ENCODE results near the gene DMPK. TPM values are rescaled to one million over a fixed set of nuclear protein-coding genes. Genes with fewer than 3 reads are reported as not detected.
A peak's percentile ranks its signal among the peaks of the same experiment; 100 is the strongest.

Gene DMPK, protein sequence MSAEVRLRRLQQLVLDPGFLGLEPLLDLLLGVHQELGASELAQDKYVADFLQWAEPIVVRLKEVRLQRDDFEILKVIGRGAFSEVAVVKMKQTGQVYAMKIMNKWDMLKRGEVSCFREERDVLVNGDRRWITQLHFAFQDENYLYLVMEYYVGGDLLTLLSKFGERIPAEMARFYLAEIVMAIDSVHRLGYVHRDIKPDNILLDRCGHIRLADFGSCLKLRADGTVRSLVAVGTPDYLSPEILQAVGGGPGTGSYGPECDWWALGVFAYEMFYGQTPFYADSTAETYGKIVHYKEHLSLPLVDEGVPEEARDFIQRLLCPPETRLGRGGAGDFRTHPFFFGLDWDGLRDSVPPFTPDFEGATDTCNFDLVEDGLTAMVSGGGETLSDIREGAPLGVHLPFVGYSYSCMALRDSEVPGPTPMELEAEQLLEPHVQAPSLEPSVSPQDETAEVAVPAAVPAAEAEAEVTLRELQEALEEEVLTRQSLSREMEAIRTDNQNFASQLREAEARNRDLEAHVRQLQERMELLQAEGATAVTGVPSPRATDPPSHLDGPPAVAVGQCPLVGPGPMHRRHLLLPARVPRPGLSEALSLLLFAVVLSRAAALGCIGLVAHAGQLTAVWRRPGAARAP
- total RNA-seq (10 to 100 TPM; 31.4 to 46.4 (median 36.9) TPM), total RNA-seq (4.8 to 17.4 (median 11.3) reads per million in 29 experiments)
- total RNA-seq (2013) = 11.3 TPM

DNA sequence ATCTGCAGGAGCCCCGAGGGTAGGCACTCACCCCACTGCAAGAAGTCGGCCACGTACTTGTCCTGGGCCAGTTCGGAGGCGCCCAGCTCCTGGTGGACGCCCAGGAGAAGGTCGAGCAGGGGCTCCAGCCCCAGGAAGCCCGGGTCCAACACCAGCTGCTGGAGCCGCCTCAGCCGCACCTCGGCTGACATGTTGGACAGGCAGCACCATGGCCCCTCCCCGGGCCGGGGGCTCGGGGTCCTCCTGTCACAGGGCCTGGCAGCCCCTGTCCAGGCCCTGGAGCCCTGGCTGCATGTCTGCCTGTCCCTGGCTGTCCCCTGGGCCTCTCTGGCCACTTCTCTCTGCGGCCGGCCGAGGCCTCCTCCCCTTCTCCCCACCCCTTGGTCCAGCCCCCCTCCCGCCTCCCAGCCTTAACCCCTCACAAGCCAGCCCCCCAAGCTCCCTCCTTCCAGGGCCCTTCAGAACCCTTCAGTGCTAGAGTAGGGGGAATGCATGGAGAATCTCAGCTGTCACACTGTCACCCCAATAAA is at the start of gene DMPK:
Gene DMPK (minus strand): TSS at position 329 of the 530 bp plus-strand sequence. CDS start 138 bp downstream, at position 191.
- Mint-ChIP-seq H3K27me3 (peaks cover 13 to 25% of the 10 kb centered on the region in 2 donors), H3K4me1 (peaks cover 21 to 23% (median 21%) of the 10 kb centered on the region in 3 donors), H3K9me3 (no peaks in the 10 kb centered on the region), H3K36me3 (peaks cover 20% of the 10 kb centered on the region), H3K27ac (no peak within 1 kb of the TSS), H3K4me3 (no peak within 1 kb of the TSS)
- no peak for DNase-seq
- H3K4me3 ChIP-seq (ENCODE audit: control insufficient read depth in 1 of 2, extremely low read depth in 1 of 2, low read length in 1 of 2) = no peak within 1 kb of the TSS
- ATAC-seq (replicated peaks in 1 of 4) = no peak
- no peak within 1 kb of the TSS for H3K27ac ChIP-seq (ENCODE audit: low read length)
- WGBS (ENCODE audit: insufficient coverage) = 68% methylated on average over 14 of the region's 18 CpGs
- ChIA-PET CTCF (interaction anchor here (0.5 to 1.5 kb wide), 7 partner anchors 11 to 691 kb away, joined by 3 to 6 read pairs (median 4); partner anchors contain the start of gene SIX5 (in 1 of the 2)), POLR2A (interaction anchor here in 1 of 2 donors (0.6 kb wide), 2 partner anchors 37 to 75 kb away, joined by 3 to 5 read pairs; no protein-coding TSS in a partner anchor)
- peaks cover 7 to 14% of the 10 kb centered on the region in 2 donors for H3K36me3 ChIP-seq (ENCODE audit: control insufficient read depth in 2 of 2, extremely low read depth in 1 of 2, insufficient read depth in 1 of 2, low read length in 1 of 2)
- H3K4me1 ChIP-seq (ENCODE audit: control insufficient read depth in 1 of 2, extremely low read depth in 1 of 2, insufficient read depth in 2 of 2, low read length in 2 of 2) = peaks cover 0 to 21% of the 10 kb centered on the region in 2 experiments
- peaks cover 0 to 75% of the 10 kb centered on the region in 2 experiments for H3K27me3 ChIP-seq (replicated peaks in 1 of 2; ENCODE audit: control insufficient read depth in 2 of 2, extremely low read depth in 1 of 2, insufficient read depth in 2 of 2, low read length in 1 of 2)
- H3K9me3 ChIP-seq = no peaks in the 10 kb centered on the region

DNA sequence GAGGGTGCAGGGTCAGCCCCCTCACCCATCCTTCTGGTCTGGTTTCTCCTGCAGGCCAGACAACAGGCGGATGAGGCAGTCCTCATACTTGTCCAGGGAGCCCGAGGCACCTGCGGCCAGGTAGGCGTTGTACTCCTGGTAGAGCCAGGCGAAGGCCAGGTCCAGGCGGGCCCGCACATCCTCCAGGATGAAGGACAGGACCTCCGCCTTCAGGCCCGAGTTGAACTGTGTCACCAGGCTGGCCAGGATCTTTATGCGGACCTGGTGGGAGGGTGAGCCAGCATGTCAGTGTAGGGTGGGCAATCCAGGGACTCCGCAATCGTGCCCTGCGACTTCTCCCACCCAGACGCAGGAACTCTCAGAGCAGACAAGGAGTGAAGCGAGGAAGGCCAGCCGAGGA is 46.7 kb upstream of the DMPK start:
- peaks cover 25 to 90% of the 10 kb centered on the region in 2 donors for H3K36me3 ChIP-seq (ENCODE audit: control insufficient read depth in 2 of 2, extremely low read depth in 1 of 2, insufficient read depth in 1 of 2, low read length in 1 of 2)
- no peak for ATAC-seq (replicated peaks in 1 of 4)
- 96% methylated on average over 11 of the region's 16 CpGs for WGBS (ENCODE audit: insufficient coverage)
- DNase-seq = no peak
- H3K36me3 Mint-ChIP-seq = peaks cover 54% of the 10 kb centered on the region
- ChIA-PET POLR2A (no interaction called here), CTCF (no interaction called here)
- no peak overlapping the region for H3K4me3 ChIP-seq (ENCODE audit: control insufficient read depth in 1 of 2, extremely low read depth in 1 of 2, low read length in 1 of 2)
- no peaks in the 10 kb centered on the region for H3K9me3 Mint-ChIP-seq
- H3K4me3 Mint-ChIP-seq = no peak overlapping the region
- no peak overlapping the region for H3K27ac ChIP-seq (ENCODE audit: low read length)
- H3K27me3 ChIP-seq (replicated peaks in 1 of 2; ENCODE audit: control insufficient read depth in 2 of 2, extremely low read depth in 1 of 2, insufficient read depth in 2 of 2, low read length in 1 of 2) = no peaks in the 10 kb centered on the region
- no peaks in the 10 kb centered on the region for H3K4me1 ChIP-seq (ENCODE audit: control insufficient read depth in 1 of 2, extremely low read depth in 1 of 2, insufficient read depth in 2 of 2, low read length in 2 of 2)
- no peaks in the 10 kb centered on the region for H3K27me3 Mint-ChIP-seq
- peak overlapping the region in 1 of 2 donors; percentile 36 for H3K27ac Mint-ChIP-seq
- peaks cover 0 to 5% (median 0%) of the 10 kb centered on the region in 3 donors for H3K4me1 Mint-ChIP-seq
- no peaks in the 10 kb centered on the region for H3K9me3 ChIP-seq

DNA sequence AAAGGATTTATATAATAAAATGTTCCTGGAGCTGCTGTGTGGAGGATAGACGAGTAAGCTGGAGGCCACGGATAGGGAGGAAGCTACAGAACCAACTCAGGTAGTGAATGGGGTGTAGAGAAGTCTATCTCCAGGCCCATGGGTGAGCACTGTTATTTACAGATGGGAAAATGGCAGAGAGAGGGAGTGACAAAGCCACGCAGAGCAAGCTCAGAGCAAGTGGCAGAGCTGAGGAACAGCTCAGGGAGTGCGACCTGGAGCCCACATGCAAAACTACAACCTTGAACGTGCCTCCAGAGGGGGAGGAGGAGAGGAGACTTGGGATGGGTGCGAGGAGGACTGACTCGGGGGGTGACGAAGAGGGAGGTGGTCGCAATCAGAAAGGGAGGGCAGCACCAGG is 46.2 kb upstream of the DMPK start:
- H3K27ac ChIP-seq (ENCODE audit: low read length) = no peak overlapping the region
- no peaks in the 10 kb centered on the region for H3K27me3 ChIP-seq (replicated peaks in 1 of 2; ENCODE audit: control insufficient read depth in 2 of 2, extremely low read depth in 1 of 2, insufficient read depth in 2 of 2, low read length in 1 of 2)
- Mint-ChIP-seq H3K4me1 (peaks cover 0 to 5% (median 0%) of the 10 kb centered on the region in 3 donors), H3K4me3 (no peak overlapping the region), H3K9me3 (no peaks in the 10 kb centered on the region), H3K36me3 (peaks cover 54% of the 10 kb centered on the region), H3K27ac (no peak overlapping the region), H3K27me3 (no peaks in the 10 kb centered on the region)
- 92% methylated on average over 8 of the region's 9 CpGs for WGBS (ENCODE audit: insufficient coverage)
- no peaks in the 10 kb centered on the region for H3K4me1 ChIP-seq (ENCODE audit: control insufficient read depth in 1 of 2, extremely low read depth in 1 of 2, insufficient read depth in 2 of 2, low read length in 2 of 2)
- ChIA-PET POLR2A (no interaction called here), CTCF (no interaction called here)
- ATAC-seq (replicated peaks in 1 of 4) (no peak), DNase-seq (no peak)
- no peaks in the 10 kb centered on the region for H3K9me3 ChIP-seq
- H3K36me3 ChIP-seq (ENCODE audit: control insufficient read depth in 2 of 2, extremely low read depth in 1 of 2, insufficient read depth in 1 of 2, low read length in 1 of 2) = peaks cover 25 to 89% of the 10 kb centered on the region in 2 donors
- no peak overlapping the region for H3K4me3 ChIP-seq (ENCODE audit: control insufficient read depth in 1 of 2, extremely low read depth in 1 of 2, low read length in 1 of 2)

DNA sequence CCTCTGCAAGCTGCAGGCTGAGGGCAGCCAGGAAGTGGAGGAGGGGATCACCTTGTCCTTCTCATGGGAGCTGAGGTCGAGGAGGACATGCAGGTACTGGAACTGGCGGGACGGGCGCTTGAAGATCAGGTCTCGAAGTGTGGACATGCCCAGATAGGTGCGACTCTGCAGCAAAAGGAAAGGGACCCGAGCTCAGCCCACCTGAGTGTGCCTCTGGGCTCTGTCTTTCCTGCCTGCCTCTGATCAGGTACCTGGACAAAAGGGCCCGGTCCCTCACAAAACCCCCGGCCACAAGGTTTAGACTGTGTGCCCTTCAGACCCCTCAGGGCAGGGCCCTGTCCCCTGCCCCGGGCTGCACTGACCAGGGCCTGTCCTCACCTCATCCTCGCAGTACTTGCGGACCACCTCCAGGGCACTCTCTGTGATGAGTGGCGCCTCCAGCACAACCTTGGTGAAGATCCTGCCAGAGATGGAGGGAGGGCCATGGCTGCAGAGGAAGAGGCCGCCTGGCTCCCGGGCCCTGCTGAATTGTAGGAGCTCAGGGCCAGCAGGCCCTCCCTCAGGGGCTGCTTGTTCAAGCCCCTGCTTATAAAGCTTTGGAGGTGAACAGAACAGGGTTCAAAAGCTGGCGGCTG is 45.3 kb upstream of the DMPK start:
- no peaks in the 10 kb centered on the region for H3K27me3 Mint-ChIP-seq
- Histone ChIP-seq H3K4me1 (ENCODE audit: control insufficient read depth in 1 of 2, extremely low read depth in 1 of 2, insufficient read depth in 2 of 2, low read length in 2 of 2) (no peaks in the 10 kb centered on the region), H3K27ac (ENCODE audit: low read length) (no peak overlapping the region), H3K9me3 (no peaks in the 10 kb centered on the region), H3K36me3 (ENCODE audit: control insufficient read depth in 2 of 2, extremely low read depth in 1 of 2, insufficient read depth in 1 of 2, low read length in 1 of 2) (peaks cover 25 to 92% of the 10 kb centered on the region in 2 donors), H3K27me3 (replicated peaks in 1 of 2; ENCODE audit: control insufficient read depth in 2 of 2, extremely low read depth in 1 of 2, insufficient read depth in 2 of 2, low read length in 1 of 2) (no peaks in the 10 kb centered on the region), H3K4me3 (ENCODE audit: control insufficient read depth in 1 of 2, extremely low read depth in 1 of 2, low read length in 1 of 2) (no peak overlapping the region)
- DNase-seq (no peak), ATAC-seq (replicated peaks in 1 of 4) (no peak)
- H3K4me3 Mint-ChIP-seq = no peak overlapping the region
- ChIA-PET CTCF (no interaction called here), POLR2A (interaction anchor here in 1 of 2 donors (0.5 kb wide), 1 partner anchor 176 kb away, joined by 3 read pairs; no protein-coding TSS in a partner anchor)
- peaks cover 53% of the 10 kb centered on the region for H3K36me3 Mint-ChIP-seq
- H3K9me3 Mint-ChIP-seq = no peaks in the 10 kb centered on the region
- WGBS (ENCODE audit: insufficient coverage) = 95% methylated on average over 16 of the region's 16 CpGs
- no peak overlapping the region for H3K27ac Mint-ChIP-seq
- peaks cover 0 to 5% (median 0%) of the 10 kb centered on the region in 3 donors for H3K4me1 Mint-ChIP-seq

DNA sequence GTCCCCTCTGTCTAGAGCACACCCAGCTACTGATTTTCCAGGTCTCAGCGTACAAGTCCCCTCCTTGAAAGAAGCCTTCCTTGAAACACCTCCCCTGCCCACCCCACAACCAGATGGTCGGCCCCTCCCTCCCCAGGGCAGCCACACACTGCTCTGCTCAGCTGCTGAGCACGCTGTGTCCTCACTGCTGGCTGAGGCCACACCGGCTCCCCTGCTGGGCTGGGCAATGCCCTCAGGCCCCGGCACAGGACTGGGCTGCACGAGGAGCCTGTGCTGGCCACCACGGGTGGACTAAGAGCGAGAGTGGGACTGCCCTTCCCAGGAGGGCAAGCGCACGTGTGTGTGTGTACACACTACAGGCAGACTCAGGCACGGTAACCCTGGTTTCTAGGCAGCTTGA is 44.6 kb upstream of the DMPK start:
- H3K9me3 Mint-ChIP-seq = no peaks in the 10 kb centered on the region
- CTCF ChIA-PET = interaction anchor here in 1 of 2 donors (0.6 kb wide), 1 partner anchor 834 kb away, joined by 4 read pairs; the partner anchor contains the start of gene DACT3
- peaks cover 0 to 5% (median 0%) of the 10 kb centered on the region in 3 donors for H3K4me1 Mint-ChIP-seq
- H3K27me3 Mint-ChIP-seq = no peaks in the 10 kb centered on the region
- Histone ChIP-seq H3K27me3 (replicated peaks in 1 of 2; ENCODE audit: control insufficient read depth in 2 of 2, extremely low read depth in 1 of 2, insufficient read depth in 2 of 2, low read length in 1 of 2) (no peaks in the 10 kb centered on the region), H3K36me3 (ENCODE audit: control insufficient read depth in 2 of 2, extremely low read depth in 1 of 2, insufficient read depth in 1 of 2, low read length in 1 of 2) (peaks cover 27 to 90% of the 10 kb centered on the region in 2 donors), H3K4me1 (ENCODE audit: control insufficient read depth in 1 of 2, extremely low read depth in 1 of 2, insufficient read depth in 2 of 2, low read length in 2 of 2) (no peaks in the 10 kb centered on the region), H3K4me3 (ENCODE audit: control insufficient read depth in 1 of 2, extremely low read depth in 1 of 2, low read length in 1 of 2) (no peak overlapping the region), H3K27ac (ENCODE audit: low read length) (no peak overlapping the region), H3K9me3 (no peaks in the 10 kb centered on the region)
- no peak overlapping the region for H3K4me3 Mint-ChIP-seq
- POLR2A ChIA-PET = no interaction called here
- no peak overlapping the region for H3K27ac Mint-ChIP-seq
- WGBS (ENCODE audit: insufficient coverage) = 93% methylated on average over 9 of the region's 11 CpGs
- ATAC-seq (replicated peaks in 1 of 4) (no peak), DNase-seq (no peak)
- peaks cover 49% of the 10 kb centered on the region for H3K36me3 Mint-ChIP-seq

Measured in T-cell (primary cell).